ENCODE results near the gene CCL28.

DNA sequence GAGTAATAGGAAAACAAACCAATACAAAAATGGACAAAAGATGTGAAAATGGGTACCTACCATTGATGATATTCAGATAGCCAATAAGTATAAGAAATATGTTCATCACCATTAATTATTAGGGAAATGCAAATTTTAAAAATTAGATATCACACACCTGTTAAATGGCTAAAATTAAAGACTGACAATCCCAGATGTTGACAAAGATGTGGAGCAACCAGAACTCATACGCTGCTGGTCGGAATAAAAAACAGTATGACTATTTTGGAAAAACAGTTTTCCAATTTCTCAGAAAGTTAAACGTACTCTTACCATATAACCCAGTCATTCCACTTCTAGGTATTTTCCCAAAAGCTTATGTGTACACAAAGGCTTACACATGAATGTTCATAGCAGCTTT, 44.4 kb upstream of the CCL28 start:
- TF ChIP-seq, protein P1, sequence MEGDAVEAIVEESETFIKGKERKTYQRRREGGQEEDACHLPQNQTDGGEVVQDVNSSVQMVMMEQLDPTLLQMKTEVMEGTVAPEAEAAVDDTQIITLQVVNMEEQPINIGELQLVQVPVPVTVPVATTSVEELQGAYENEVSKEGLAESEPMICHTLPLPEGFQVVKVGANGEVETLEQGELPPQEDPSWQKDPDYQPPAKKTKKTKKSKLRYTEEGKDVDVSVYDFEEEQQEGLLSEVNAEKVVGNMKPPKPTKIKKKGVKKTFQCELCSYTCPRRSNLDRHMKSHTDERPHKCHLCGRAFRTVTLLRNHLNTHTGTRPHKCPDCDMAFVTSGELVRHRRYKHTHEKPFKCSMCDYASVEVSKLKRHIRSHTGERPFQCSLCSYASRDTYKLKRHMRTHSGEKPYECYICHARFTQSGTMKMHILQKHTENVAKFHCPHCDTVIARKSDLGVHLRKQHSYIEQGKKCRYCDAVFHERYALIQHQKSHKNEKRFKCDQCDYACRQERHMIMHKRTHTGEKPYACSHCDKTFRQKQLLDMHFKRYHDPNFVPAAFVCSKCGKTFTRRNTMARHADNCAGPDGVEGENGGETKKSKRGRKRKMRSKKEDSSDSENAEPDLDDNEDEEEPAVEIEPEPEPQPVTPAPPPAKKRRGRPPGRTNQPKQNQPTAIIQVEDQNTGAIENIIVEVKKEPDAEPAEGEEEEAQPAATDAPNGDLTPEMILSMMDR (conservative IDR thresholded peaks at IDR 0.05; ENCODE audit: low read length), result no peak
- no peak for TF ChIP-seq EZH2phosphoT487 (IDR thresholded peaks at IDR 0.05; ENCODE audit: borderline replicate concordance, low read depth, low read length)
